ENCODE data around the gene FLYWCH1.

The FLYWCH1 gene

DNA sequence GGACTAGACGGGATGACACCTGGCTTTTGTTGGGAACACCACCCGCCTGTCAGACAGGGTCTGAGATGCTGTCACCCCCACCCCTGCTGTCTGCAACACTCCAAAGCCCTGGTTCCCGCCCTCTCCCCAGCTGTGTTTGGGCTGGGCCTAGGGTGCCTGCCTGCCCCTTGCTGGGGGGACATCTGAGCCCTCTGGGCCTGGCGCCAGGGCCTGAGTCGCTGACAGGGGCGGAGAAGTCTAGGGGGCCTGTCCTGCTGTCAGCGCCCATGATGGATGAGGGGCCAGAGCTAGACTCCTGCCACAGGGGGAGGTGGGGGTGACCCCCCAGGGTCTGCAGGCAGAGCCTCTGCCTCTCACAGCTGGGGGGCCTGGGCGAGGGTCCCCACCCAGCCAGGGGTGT is 76.1 kb downstream of the FLYWCH1 start:
- DNase-seq: no peak

DNA sequence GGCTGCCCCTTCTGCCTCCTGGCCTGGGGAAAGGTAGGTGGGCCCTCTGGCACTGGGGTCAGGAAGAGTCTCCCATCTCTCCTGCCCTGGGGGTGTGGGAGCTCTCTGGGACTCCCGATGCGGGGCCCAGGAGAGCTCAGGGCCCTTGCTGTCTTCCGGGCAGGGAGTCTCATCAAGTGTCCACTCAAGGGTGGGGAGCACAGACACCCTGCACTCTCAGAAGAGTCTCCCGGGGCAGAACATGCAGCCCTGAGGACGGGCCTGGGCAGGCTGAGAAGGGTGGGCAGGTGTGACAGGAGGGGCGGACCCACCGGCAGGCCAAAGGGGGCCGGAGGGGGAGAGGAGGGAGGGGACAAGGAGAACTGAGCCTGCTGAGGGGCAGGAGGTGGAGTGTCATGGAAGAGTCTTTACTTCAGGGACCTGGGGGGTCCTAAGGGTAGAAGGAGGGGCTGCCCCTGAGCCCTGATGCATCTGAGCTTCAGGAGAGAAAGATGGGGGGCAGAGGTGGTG is 76.9 kb downstream of the FLYWCH1 start:
- no peak for DNase-seq

DNA sequence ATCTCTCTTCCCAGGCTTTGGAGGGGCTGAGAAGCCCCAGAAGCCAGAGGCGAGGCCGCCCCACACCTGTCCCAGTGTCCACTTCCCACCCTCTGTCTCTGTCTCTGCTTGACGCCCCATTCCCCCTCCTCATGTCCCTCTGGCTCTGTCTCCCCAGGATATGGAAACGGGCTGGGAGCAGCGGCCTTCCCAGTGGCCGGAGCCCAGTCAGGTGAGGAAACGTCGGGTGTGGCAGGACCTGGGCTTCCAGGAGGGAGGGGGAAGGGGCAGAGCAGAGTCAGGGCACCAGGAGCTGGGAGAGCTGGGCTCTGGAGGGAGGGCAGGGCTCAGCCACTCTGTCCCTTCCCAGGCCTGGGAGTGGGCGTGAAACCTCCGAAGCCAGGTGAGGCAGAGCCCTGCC is 79.2 kb downstream of the FLYWCH1 start:
- DNase-seq: no peak

- DNase-seq: no peak
Observed at GRCh38 chr16:2991566-2992261, 80.0 kb downstream of the FLYWCH1 start.

GRCh38 chr16:2992383-2993081 is 80.8 kb downstream of the FLYWCH1 start:
- no peak for DNase-seq

DNA sequence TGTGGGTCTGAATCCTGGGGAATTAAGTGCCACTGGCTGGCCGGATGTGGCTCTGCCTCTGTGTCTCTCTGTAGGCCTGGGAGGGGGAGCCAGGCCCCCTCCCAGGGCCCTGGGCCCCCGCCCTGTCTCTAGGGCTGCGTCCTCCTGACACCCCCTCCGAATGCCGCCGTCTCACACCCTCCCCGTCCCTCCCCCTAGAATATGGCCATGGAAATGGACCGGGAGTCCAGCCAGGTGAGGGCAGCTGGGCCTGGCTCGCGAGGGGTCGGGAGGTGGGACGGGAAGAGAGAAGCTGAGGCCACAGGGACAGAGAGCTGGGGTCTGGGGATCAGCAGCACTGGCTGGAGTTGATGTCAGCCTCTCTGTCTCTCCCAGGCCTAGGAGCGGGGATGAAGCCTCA is 84.6 kb downstream of the FLYWCH1 start:
- no peak for DNase-seq

GRCh38 chr16:2999929-3000328 is 88.2 kb downstream of the FLYWCH1 start:
- no peak for DNase-seq

DNA sequence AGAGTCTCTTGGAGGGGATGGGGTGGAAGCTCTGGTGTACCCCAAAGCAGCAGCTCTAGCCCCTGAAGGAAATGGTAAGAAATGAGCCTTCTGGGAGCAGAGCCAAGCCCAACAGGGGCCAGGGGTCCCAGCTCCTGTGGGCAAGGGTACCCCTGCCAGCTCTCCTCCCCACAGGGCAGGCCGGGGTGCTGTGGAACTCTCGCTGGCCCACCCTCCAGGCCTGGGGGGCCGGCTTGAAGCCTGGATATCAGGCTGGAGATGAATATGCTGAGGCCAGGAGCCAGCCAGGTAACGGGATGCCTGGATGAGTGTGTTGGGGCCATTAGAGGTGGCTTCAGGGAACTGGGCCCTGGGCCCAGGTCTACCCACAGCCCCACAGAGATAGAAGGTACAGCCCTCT is 88.8 kb downstream of the FLYWCH1 start:
- no peak for DNase-seq
